MG63 (cell line): ENCODE measurements around the gene VPS26B. TPM values are rescaled to one million over a fixed set of nuclear protein-coding genes. Genes with fewer than 3 reads are reported as not detected.
"Not testable (repeated sequence)": the region's sequence is repeated elsewhere in the genome, so short reads cannot be mapped to it uniquely, and the experiment has no call there.

Experiments used
- DNase-seq: peaks from one replicate; pipeline ENCODE4 v3.0.0-alpha.2; 2020
- H3K27me3 ChIP-seq: fragments of 250-450 bp; sonication (Bioruptor Pico); 2 replicates; pipeline ENCODE4 v1.5.1; 2020; ENCODE audit warnings: mild to moderate bottlenecking, moderate library complexity
- H3K36me3 ChIP-seq: fragments of 250-450 bp; sonication (Bioruptor Pico); 2 replicates; pipeline ENCODE4 v1.5.1; 2020; ENCODE audit warnings: mild to moderate bottlenecking, moderate library complexity
- H3K4me3 ChIP-seq: fragments of 250-450 bp; sonication (Bioruptor Pico); 2 replicates; pipeline ENCODE4 v1.5.1; 2020; ENCODE audit warnings: mild to moderate bottlenecking, moderate library complexity
- H3K9me3 ChIP-seq: fragments of 250-450 bp; sonication (Bioruptor Pico); 2 replicates; pipeline ENCODE4 v1.5.1; 2020; ENCODE audit warnings: mild to moderate bottlenecking, moderate library complexity
- total RNA-seq: library from RNA; depleted of rRNA; stranded (reverse); fragments of >200 nt; shearing (Covaris generic); gene quantifications from 2 replicates; pipeline ENCODE4 v1.2.3, GENCODE V29; 2014; ENCODE audit warnings: low replicate concordance; rRNA removed

VPS26B gene
- total RNA-seq = 33.0 and 37.6 TPM in 2 replicates

DNA sequence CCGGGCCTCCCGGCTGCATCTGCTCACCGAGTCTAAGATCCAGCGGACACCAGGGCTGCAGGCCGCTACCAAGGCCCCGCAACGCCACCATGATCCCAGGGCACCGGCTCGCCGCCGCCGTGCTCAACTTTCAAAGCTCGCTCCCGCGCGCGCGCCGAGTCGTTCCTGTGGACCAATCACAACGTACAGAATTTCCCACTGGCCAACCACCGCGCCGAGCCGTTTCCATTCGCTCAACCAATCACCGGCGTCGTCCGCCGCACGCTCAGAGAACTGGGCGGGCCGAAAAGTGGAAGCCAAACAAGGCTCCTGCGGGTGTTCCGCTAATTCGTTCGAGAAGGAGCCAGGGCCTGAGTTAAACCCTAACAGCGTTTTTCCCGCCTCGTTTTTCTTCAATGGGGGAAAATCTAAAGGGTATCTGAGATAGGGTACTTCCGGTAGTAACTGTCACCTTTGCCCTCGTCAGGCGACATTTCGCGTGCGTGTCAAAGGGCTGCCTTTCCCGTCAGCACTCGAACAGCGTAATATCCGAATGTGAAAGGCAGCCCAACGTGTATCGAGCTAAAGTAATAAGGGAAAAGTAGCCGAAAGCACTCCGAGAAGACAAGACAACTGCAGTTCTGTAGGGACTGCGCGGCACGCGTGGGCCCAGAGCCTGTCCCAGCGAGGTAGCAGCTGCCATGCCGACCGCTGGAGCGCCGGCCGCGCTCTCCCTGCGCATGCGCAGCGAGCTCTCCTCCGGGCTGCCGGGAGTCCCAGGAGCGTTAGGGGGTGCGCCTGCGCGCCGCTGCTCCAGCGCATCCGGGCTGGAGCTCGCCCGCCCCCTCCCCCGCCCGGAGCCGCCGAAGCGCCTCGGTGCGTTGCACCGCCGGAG lies at the start of gene VPS26B, which contains the start of gene NCAPD3:
TSS of gene VPS26B (plus strand) at position 836 of the 874 bp plus-strand sequence. CDS start 452 bp downstream, outside the sequence.
TSS of gene NCAPD3 (minus strand) at position 132 of the 874 bp plus-strand sequence. CDS start at position 91, 41 bp downstream.
- Histone ChIP-seq H3K9me3 (no peaks in the 10 kb centered on the region), H3K36me3 (peaks cover 38% of the 10 kb centered on the region), H3K4me3 (peak within 1 kb of the TSS; percentile 76), H3K27me3 (no peaks in the 10 kb centered on the region)
- peak; percentile 96 for DNase-seq

- Histone ChIP-seq H3K27me3 (no peaks in the 10 kb centered on the region), H3K36me3 (peaks cover 66% of the 10 kb centered on the region), H3K4me3 (no peak overlapping the region), H3K9me3 (no peaks in the 10 kb centered on the region)
- no peak for DNase-seq
These were observed 48.2 kb upstream of the VPS26B start for GRCh38 chr11:134176284-134176683.

GRCh38 chr11:134178032-134178674 lies 46.3 kb upstream of the VPS26B start:
- no peak overlapping the region for H3K4me3 ChIP-seq
- no peaks in the 10 kb centered on the region for H3K9me3 ChIP-seq
- peaks cover 76% of the 10 kb centered on the region for H3K36me3 ChIP-seq
- no peaks in the 10 kb centered on the region for H3K27me3 ChIP-seq
- DNase-seq = no peak

- Histone ChIP-seq H3K36me3 (peaks cover 76% of the 10 kb centered on the region), H3K9me3 (no peaks in the 10 kb centered on the region), H3K27me3 (no peaks in the 10 kb centered on the region), H3K4me3 (no peak overlapping the region)
- peak; percentile 7 for DNase-seq
These were observed 42.8 kb upstream of the VPS26B start for GRCh38 chr11:134181707-134182106.

GRCh38 chr11:134188092-134188491 lies 36.4 kb upstream of the VPS26B start:
- not testable (repeated sequence) for DNase-seq, H3K27me3 ChIP-seq, H3K4me3 ChIP-seq, H3K9me3 ChIP-seq
- peaks cover 81% of the 10 kb centered on the region for H3K36me3 ChIP-seq

DNA sequence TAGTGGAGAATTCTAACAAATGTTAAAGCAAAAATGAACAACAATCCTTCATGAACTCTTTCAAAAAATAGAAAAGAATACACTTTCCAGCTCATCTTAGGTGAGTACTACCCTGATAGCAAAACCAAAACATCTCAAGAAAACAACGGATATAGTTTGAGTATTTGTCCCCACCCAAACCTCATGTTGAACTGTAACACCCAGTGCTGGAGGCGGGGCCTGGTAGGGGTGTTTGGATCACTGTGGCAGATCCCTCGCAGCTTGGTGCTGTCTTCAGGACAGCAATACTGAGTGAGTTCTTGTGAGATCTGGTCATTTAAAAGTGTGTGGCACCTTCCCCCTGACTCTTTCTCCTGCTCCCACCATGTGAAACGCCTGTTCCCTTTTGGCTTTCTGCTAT lies 27.7 kb upstream of the VPS26B start:
- Histone ChIP-seq H3K36me3 (peaks cover 70% of the 10 kb centered on the region), H3K9me3 (no peaks in the 10 kb centered on the region), H3K27me3 (no peaks in the 10 kb centered on the region), H3K4me3 (no peak overlapping the region)
- DNase-seq = no peak

DNA sequence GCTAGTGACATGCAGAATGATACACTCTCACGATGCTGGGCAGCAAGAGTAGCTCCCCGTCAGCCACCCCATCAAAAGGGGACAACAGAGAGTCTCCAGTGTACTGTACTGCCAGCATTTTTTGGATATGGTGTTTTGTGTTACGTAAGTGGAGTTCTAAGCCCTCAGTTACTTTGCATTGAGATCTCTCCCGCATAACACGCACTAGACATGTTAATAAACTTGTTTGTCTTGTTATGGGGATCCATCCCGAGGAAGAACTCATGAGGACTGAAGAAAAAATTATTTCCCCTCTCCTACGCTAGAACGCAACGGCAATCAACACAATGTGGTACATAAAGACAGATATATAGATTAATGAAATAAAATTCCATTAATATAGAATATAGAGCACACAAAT lies 24.9 kb upstream of the VPS26B start:
- Histone ChIP-seq H3K27me3 (no peaks in the 10 kb centered on the region), H3K36me3 (peaks cover 70% of the 10 kb centered on the region), H3K4me3 (no peak overlapping the region), H3K9me3 (no peaks in the 10 kb centered on the region)
- DNase-seq = no peak

GRCh38 chr11:134200688-134201087 lies 23.8 kb upstream of the VPS26B start:
- no peaks in the 10 kb centered on the region for H3K27me3 ChIP-seq
- peaks cover 73% of the 10 kb centered on the region for H3K36me3 ChIP-seq
- no peak overlapping the region for H3K4me3 ChIP-seq
- H3K9me3 ChIP-seq = no peaks in the 10 kb centered on the region
- DNase-seq = no peak

DNA sequence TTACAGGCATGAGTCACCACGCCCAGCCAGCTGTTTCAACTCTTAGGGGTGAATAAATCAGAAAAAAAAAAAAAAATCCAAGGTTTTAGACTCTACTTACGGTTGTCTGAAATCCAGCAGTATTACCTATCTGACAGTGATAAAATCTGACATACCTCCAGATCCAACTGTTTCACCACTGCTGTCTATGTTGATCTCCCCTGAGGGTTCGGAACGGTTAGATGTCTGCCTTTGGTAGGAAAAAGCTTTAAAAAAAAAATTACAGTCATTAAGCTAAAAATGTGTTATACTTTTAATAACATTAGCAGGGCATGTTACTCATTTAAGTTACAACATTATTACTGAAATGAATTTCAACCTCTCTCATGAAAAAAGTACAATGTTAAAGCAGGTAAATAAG lies 21.8 kb upstream of the VPS26B start:
- Histone ChIP-seq H3K4me3 (no peak overlapping the region), H3K9me3 (no peaks in the 10 kb centered on the region), H3K36me3 (peaks cover 82% of the 10 kb centered on the region), H3K27me3 (no peaks in the 10 kb centered on the region)
- no peak for DNase-seq

DNA sequence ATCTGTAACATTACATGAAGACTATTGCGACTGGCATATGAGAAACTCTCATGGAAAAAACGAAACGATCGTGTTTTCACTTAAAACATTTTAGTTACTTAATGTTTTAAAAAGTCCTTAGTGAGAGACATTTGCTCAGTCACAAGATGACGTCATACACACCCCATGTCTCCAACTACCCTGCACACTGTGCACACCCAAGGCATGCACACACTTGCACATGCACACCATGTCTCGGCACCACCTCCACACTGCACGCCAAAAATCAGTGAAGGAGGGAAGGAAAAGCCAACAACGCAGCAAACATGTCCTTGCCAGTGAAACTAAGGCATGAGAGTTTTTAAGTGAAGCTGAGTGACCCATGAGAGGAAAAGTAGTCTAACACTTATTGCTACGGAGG lies 18.7 kb upstream of the VPS26B start:
- DNase-seq = no peak
- no peaks in the 10 kb centered on the region for H3K27me3 ChIP-seq
- no peaks in the 10 kb centered on the region for H3K9me3 ChIP-seq
- H3K36me3 ChIP-seq = peaks cover 92% of the 10 kb centered on the region
- H3K4me3 ChIP-seq = no peak overlapping the region

GRCh38 chr11:134206185-134206584 lies 18.3 kb upstream of the VPS26B start:
- Histone ChIP-seq H3K36me3 (peaks cover 94% of the 10 kb centered on the region), H3K27me3 (no peaks in the 10 kb centered on the region), H3K4me3 (no peak overlapping the region), H3K9me3 (no peaks in the 10 kb centered on the region)
- DNase-seq = no peak

GRCh38 chr11:134207538-134208239 lies 16.8 kb upstream of the VPS26B start:
- Histone ChIP-seq H3K4me3 (no peak overlapping the region), H3K36me3 (peaks cover 91% of the 10 kb centered on the region), H3K27me3 (no peaks in the 10 kb centered on the region), H3K9me3 (no peaks in the 10 kb centered on the region)
- peak; percentile 24 for DNase-seq

- Histone ChIP-seq H3K27me3 (no peaks in the 10 kb centered on the region), H3K9me3 (no peaks in the 10 kb centered on the region), H3K36me3 (peaks cover 71% of the 10 kb centered on the region), H3K4me3 (no peak overlapping the region)
- DNase-seq = no peak
These were observed 8.6 kb upstream of the VPS26B start for GRCh38 chr11:134215836-134216235.

- H3K9me3 ChIP-seq = no peaks in the 10 kb centered on the region
- no peaks in the 10 kb centered on the region for H3K27me3 ChIP-seq
- DNase-seq = no peak
- H3K4me3 ChIP-seq = no peak overlapping the region
- peaks cover 69% of the 10 kb centered on the region for H3K36me3 ChIP-seq
These were observed 7.7 kb upstream of the VPS26B start for GRCh38 chr11:134216816-134217215.

- Histone ChIP-seq H3K9me3 (no peaks in the 10 kb centered on the region), H3K36me3 (peaks cover 42% of the 10 kb centered on the region), H3K27me3 (no peaks in the 10 kb centered on the region), H3K4me3 (peak overlapping the region; percentile 76)
- no peak for DNase-seq
These were observed 1.4 kb upstream of the VPS26B start for GRCh38 chr11:134223121-134223520.

DNA sequence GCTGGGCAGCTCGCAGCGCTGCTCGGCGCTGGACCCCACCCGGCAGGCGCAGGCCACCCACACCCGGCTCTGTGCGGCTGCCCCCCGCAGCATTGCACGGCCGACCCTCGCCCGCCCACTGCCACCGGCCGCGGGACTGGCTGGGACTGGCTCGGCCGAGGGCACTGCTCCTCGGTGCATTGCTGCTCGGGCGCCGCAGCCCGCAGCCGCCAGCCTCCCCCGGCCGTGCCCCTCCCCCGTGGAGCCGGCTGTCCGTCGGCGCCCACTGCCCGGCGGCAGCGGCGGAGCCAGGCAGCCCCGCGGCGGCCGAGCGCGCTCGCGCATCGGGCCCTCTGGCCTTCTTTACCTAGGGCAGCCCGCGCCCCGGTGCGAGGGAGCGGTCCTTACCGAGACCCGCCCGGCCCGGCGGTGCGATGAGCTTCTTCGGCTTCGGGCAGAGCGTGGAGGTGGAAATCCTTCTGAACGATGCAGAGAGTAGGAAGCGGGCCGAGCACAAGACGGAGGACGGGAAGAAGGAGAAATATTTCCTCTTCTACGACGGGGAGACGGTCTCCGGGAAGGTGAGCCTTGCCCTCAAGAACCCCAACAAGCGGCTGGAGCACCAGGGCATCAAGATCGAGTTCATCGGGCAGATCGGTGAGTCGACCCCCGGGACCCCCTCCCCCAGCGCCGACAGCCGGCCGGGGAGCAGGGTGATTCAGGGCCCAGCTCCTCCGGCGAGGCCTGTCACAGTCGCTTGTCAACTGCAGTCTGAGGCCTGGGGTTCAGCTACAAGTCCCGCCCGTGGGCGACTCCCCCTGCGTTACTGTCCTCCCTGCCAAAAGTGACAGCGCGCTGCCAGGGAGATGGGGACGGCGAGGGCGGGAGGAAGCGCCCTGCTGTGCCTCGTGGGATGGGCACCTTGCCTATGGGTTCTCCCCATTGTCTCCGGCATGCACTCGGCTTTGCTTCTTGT lies 516 bp downstream of the VPS26B start:
- H3K4me3 ChIP-seq = peak overlapping the region; percentile 76

More for the DNA sequence above, 516 bp downstream of the VPS26B start:
- no peaks in the 10 kb centered on the region for H3K9me3 ChIP-seq
- no peaks in the 10 kb centered on the region for H3K27me3 ChIP-seq
- H3K36me3 ChIP-seq = peaks cover 30% of the 10 kb centered on the region
- DNase-seq = peak; percentile 48
